ENCODE results near the gene ABCG4.
"Not testable (repeated sequence)": the region's sequence is repeated elsewhere in the genome, so short reads cannot be mapped to it uniquely, and the experiment has no call there.

ABCG4 gene

DNA sequence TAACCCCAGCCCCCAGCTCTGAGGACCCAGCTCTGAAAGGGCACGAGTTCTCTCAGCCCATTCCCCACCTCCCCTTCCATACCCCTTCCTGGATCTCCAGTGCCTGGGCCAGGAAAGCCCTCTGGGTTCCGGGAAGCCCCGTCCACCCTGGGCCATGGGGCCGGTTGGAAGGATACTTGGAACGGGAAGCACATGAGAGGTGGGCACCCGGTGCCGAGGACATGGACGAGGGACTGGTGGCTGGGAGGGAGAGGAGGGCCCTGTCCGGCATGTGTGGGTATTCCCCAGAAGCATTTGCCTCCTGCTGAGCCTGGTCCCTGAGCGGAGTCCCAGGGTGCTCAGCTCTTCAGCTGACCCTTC lies 32.6 kb upstream of the ABCG4 start:
- no peak for DNase-seq

DNA sequence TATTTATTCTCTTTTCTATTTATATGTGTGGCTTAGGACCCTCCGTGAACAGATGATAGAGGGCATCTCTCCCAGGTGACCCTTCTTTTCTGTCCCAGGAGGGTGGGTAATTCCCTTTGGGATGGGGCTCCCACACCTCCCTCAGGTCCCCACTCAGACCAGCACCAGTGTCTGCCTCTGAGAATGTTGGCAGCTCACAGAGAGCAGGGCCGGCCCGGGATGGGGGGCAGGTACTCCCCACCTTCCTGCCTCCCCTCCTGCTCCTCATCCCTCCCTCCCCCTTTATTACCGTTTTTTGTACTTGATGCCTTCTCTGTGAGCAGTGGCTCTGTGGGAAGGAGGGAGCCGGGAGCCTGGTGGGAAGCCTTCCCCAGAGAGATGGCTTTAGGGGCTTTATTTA lies 32.3 kb upstream of the ABCG4 start:
- no peak for DNase-seq

DNA sequence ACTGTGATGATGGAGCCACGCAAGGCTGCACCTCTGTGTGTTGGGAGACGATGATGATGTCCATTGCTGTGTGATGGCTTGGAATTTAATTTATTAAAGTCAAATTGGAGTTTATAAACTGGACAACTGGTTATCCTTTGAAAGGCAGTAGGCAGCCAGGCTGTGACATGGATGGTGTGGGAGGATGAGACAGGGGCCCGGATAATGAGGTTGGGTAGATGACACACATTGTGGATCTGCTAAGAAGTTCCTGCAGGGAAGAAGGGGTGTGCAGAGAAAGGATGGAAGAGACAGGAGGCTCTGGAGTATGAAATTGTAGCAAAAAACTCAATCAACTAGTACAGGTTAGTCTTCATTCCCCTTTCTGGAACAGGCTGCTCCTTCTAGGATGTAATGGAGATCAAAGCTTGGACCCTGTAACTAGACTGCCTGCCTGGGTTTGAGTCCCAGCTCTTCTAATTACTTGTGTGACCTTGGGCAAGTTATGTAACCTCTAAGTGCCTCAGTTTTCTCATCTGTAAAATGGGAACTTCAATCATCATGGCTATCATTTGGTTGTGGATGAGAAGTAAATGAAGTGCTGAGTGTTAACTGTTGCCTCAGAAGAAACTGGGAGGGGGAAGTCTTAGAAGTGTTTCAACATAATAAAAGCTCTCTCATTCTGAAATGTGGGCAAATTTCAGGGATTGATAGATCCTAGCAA lies 31.7 kb upstream of the ABCG4 start:
- no peak for DNase-seq

DNA sequence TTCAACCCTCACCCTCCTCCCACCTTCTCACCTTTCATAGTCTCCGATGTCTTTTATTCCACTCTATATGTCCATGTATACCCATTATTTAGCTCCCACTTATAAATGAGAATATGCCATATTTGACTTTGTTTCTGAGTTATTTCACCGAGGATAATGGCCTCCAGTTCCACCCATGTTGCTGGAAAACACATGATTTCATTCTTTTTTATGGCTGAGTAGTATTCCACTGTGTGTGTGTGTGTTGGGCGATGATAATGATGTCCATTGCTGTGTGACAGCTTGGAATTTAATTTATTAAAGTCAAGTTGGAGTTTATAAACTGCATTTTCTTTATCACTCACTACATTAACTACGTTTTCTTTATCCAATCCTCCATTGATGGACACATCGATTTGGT lies 30.6 kb upstream of the ABCG4 start:
- DNase-seq = no peak

DNA sequence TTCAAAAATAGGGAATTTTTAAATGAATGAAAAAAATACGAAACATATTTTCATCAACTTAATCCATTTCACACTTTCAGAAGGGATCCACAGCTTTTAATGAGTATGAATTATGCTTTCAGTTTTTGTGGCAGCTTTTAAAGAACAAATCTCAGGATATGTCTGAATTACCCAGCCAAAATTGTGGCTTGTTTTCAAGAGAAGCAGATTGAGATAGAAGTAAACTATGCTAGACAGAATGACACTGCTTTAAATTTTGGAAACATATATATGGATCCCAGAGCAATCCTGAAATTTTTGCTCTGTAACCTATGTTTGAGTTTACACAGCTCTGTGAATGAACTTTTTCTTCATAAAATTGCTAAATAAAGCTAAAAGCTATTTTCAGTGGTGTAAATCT lies 29.9 kb upstream of the ABCG4 start:
- DNase-seq = no peak

DNA sequence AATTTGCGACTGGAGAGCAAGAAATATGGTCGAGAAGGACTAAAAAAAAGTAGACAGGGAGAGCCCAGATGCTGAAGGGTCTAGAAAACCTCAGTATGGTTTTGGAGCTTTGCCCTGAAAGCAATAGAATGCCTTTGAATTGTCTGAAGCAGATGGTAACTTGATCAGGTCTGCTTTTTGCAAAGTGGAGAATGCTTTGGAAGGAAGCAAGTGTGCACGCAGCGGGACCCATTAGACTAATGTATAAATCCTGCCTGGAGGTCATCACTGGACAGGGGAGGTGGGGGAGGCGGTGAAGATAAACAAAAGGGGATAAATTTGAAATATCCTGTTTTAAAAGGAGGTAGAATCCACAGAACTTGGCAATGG lies 28.2 kb upstream of the ABCG4 start:
- no peak for DNase-seq

DNA sequence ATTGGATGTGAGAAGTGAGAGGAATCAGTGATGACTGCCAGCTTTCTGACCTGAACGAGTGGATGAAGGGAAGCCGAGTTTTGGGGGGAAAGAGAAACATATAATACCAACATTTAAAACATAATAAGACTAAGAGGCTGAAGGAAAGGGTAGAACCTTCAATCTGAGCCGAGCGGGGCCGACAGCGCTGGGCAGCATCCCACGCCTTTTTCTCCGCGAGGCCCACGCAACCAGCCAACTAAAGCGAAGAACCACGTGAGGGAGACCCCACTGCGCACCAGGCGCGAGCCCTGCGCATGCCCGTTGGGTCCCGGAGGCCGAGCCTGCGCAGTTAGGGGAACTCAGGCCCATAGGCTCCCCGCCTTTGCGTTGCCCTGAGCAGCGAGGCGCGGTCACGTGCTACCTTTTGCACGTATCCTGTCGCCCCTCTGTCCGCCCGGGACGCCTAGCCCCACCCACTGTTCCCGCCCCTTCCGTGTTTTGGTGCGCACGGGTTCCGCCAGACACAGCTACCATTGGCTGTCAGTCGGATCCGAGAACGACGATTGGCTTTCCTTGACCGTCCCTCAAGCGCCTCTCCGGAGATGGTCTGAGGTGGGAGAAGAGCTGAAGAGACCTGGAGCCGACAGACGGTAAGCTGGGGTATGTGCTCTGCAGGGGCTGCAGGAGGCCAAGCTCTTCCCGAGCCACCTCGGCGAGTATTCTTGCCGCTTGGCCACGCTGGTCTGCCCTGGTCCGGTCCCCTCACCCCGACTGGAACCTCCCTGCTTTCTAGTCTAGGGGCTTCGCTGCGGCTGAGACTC lies 27.6 kb upstream of the ABCG4 start, which contains the start of gene HINFP:
Gene HINFP, plus strand, starts transcription at position 573 of the 803 bp plus-strand sequence. CDS start 5,365 bp downstream, outside the sequence.
- peak; percentile 100 for DNase-seq

DNA sequence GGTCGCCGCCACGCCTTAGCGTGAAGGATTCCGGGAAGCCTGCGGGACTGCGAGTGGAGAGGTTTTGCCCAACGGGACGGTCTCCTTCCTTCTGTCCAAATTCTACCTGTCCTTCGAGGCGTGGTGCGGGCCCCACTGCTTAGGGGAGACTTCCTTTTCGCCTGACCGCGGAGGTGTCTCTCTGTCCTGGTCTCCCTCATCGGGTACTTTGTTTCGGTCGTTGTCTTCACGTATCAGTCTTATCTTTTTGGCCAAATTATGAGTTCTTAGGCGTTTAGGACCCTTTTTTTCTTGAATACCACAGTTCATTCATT lies 27.1 kb upstream of the ABCG4 start:
- no peak for DNase-seq

DNA sequence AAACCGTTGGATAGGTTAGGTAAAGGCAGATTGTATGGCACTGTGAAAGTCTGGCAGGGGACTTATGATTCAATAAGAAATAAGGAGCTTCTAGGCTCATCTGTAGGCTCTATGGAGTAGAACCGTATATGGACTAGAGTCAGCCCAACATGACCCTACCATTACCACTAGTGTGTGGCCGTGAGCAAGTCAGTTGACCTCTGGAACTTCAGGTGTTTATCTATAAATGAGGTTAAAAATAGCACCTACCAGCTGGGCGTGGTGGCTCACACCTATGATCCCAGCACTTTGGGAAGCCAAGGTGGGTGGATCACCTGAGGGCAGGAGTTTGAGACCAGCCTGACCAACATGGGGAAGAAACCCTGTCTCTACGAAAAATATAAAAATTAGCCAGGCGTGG lies 23.0 kb upstream of the ABCG4 start:
- no peak for DNase-seq

DNA sequence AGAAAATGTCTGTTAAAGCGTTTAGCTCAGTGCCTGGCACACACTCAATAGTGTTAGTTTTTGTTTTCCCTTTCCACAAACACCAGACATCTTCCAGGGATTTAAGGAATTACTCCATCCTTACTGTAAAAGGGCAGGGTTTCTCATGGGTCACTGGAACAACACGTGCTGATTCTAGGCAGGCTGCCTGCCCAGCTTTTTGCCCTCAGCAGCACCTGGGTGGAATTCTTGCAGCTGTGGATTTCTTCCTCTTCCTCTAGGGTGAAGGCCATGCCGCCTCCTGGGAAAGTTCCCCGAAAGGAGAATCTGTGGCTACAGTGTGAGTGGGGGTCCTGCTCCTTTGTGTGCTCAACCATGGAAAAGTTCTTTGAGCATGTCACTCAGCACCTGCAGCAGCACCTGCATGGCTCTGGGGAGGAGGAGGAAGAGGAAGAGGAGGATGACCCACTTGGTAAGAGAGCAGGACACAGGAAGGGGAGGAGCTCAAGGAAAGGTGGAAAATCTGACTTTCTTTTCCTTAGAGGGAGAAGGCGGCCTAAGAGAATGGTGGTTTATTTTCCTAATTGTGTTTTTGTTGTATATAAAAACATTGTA lies 22.1 kb upstream of the ABCG4 start:
- DNase-seq = no peak

DNA sequence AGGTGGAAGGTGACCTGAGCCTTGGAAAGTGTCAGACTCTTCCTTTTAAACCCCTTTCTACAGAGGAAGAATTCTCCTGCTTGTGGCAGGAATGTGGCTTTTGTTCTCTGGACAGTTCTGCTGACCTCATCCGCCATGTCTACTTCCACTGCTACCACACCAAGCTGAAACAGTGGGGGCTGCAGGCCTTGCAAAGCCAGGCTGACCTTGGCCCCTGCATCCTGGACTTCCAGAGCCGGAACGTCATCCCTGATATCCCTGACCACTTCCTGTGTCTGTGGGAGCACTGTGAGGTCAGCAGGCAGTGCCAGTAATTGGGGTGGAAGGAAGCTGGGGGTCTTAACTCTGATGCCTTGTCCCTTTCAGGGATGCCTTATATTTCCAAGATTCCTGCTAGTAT lies 18.2 kb upstream of the ABCG4 start:
- DNase-seq = no peak

DNA sequence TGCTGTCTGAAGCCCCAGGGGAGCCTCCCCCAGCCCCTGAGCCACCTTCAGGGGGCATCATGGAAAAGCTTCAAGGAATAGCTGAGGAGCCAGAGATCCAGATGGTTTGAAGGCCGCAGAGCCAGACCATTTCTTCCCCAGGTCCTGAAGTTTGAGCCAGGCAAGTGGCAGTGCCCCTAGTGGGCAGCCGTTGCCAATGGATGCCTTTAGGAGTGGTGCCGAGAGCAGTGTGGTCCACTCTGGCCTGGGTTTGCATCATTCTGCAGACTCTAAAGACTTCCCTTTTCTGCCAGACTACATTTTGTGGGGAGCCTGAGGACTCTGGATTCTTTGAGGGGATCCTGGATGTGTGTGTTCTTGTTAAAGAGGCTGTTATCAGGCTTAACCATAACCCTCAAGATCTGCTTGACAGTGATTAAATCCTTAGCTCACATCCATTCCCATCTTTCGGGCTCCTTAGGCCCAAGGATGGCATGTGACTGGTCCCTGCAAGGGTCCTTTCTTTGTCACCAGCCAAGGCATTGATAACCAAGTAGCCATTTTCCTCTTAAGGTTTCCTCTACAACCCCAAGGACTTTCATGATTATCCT lies 14.4 kb upstream of the ABCG4 start:
- no peak for DNase-seq

DNA sequence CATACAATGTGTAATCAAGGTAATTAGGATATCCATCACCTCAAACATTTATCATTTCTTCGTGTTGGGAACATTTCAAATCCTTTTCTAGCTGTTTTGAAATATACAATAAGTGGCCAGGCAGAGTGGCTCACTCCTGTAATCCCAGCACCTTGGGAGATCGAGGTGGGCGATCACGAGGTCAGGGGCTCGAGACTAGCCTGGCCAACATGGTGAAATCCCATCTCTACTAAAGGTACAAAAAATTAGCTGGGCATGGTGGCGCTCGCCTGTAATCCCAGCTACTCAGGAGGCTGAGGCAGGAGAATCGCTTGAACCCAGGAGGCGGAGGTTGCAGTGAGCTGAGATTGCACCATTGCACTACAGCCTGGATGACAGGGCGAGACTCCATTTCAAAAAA lies 9.6 kb upstream of the ABCG4 start:
- DNase-seq = not testable (repeated sequence)

DNA sequence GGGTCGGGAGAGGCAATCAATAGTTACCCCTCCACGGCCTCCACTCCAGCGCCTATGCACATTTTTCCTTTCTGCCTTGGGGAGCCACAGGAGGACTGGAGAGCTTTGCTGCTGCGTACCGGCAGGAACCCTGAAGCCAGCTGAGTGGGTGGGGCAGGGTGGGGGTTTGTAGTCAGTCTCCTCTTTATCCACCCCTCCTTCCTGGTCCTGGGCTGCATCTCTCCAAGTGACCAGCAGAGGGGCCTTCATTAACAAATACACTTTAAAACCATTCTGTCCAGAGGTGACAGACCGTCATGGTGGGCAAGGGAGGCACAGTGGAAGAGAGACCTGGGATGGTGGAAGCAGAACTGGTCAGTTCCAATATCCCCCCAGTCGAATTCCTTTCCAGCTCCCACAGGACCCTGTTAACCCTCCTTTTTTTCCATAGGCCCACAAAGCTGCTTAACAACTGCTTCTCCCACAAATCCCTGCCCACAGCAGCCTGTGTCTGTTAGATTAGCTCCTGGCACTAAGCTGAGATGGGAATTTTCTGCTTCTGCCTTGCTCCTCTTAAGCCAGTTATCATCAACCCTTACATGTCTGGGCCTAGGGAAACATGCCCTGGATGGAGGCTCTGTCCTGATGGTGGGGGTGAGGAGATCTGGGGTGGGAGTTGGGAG lies 3.9 kb upstream of the ABCG4 start:
- DNase-seq = peak; percentile 28

DNA sequence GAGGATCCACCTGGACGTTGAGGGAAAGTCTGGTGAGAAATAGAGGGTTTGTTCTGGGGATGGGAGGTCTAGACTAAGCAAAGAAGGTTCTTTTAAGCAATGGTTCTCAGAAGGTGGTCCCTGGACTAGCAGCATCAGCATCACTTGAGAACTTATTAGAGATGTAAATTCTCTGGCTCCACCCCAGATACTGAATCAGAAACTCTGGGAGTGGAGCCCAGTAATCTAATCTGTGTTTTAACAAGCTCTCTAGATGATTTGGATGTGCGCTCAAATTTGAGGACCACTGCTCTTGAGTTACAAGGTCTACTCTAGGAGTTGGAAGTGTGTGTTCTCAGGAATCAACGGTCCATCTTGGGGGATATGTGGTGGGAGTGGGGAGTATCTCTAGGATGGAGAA lies 3.3 kb upstream of the ABCG4 start:
- no peak for DNase-seq

DNA sequence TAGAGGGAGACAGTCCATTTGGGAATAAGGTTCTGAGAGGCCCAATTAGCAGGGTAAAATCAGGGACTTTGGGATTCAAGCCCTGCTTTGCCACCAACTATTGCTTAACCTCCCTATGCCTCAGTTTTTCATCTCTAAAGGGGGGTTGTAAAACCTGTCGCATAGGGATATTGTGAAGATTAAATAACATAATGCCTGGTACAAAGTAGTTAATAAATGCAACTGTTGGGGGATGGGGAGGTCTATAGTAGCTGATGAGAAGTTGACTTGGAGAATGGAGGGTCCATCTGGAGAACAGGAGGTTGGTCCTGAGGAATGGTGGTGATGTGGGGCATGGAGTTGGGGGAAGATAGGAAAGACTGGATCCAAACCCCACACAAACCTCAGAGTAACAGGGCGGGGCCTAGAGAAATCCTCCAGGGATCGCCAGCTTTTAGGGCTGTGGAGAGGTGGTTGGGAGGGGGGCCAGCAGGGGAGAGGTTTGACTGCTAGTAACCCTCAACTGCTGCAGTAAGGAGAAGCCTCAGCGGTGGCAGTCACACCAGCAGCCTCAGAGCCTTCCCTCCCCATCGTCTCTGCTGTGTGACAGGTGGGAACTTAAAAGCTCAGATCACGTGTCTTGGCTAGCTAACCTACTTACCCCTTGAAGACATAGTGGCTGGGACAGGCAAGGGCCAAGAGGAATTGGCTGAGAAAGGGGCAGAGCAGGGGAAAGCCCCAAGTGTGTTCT lies 1.1 kb upstream of the ABCG4 start:
- no peak for DNase-seq

DNA sequence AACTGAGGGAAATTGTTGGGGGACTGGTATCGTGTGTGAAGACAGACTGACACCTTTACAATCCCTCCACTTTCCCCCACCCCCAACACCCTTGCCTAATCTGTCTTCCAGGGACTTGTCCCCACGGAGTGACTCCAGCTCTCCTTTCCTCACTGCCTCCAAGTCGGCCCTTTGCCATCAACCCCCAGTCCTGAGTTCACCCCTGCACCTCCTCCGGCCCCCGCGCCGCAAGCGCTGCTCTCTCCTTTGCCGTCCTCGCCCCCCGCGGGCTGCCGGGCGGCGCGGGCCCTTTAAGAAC lies 183 bp upstream of the ABCG4 start:
- DNase-seq = no peak

DNA sequence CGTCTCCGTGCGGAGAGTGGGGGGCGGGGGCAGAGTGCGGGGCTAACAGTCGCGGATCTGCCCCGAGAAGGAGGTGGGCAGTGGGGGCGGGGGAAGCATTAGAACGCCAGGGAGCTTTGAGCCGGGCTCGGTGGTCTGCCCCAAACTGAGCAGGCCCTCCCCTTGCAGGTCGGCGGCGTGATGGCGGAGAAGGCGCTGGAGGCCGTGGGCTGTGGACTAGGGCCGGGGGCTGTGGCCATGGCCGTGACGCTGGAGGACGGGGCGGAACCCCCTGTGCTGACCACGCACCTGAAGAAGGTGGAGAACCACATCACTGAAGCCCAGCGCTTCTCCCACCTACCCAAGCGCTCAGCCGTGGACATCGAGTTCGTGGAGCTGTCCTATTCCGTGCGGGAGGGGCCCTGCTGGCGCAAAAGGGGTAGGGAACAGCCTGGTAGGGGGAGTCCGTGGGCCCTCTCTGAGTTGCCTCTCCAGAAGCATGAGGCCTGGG lies 979 bp downstream of the ABCG4 start:
- no peak for DNase-seq

DNA sequence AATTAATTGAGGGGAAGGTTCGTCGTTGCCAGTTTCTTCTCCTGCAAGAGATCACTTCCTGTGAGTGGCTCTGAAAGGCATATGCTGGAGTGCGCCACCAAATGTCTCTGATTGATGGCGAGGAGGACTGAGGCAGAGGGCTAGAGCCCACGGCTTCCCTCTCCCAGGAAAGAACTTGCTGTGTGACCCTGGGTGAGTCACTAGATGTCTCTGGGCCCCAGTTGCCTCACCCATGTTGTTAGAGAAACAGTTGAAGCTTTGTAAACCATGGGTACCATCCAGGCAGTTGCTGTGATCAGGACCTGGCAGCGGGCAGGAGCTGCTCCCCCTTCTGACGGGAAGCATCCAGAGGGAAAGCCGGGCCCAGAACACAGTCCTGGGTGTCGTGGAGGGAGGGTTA lies 3.2 kb downstream of the ABCG4 start:
- no peak for DNase-seq

DNA sequence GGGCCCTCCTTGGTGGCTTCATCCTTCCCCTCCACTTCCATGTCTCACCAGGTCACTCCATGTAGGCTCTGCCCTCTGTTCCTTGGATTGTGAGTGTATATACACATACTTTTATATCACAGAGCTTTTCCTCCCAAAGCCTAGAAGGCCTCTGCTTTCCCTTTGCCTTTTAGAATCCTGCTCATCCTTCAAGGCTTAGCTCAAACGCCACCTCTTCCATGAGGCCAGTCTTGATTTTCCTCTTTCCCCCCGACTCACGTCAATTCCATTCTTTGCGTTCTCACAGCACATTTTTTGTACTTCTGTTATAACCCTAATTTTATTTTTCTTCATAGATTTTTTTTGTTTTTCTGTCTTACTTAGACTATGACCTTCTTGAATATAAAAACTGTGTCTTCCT lies 3.8 kb downstream of the ABCG4 start:
- no peak for DNase-seq

DNA sequence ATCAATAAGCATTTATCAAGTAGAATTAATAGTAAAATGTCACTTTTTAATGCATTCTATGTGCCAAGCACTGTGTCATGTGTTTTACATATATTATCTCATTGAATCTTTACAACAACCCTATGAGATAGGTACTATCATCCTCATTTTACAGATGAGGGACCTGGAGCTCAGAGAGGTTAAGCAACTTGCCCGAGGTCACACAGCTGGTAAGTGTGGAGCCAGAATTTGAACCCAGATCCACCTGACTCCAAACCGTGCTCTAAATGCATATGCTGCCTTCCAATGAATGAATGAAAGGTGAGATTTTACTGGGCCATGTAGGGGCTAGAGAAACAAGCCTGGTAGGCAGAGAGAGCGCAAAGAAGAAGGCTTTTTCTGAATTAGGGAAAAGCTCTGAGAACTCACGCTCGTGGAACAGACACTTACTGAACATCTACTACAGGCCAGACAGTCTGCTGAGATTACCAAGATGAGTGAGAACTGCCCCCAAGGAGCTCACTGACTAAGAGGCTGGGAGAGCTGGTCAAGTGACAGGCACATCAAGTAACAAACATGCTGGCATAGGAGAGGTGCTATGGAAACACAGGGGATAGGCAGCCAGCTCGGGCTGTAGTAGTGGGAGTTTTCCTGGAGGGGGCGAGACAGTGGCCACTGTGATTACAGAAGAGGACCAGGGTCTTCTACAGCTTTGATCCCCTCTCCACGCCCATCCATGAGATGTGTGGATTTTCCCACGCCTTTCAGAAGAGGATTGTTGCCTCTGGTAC lies 4.4 kb downstream of the ABCG4 start:
- no peak for DNase-seq

DNA sequence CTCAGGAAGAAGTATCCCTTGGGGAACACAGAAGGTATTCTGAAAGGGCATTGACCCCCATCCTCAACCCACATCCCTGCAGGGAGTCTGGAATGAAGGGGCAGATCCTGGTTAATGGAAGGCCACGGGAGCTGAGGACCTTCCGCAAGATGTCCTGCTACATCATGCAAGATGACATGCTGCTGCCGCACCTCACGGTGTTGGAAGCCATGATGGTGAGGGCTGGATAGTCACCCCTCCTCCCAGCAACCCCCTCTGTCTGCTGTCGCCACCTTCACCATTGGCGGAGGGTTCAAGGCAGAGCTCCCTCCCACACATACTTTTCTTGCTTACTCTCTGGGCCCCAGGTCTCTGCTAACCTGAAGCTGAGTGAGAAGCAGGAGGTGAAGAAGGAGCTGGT lies 5.3 kb downstream of the ABCG4 start:
- DNase-seq = no peak

Data from activated naive CD4-positive, alpha-beta T cell treated with anti-CD3 and anti-CD28 coated beads, Interleukin-2, amount 50 U/mL, for 16 hours (primary cell).